WTC11 (cell line): ENCODE data around the gene SLC9A3. TPM values are rescaled to one million over a fixed set of nuclear protein-coding genes. Genes with fewer than 3 reads are reported as not detected.

Experiments used
- ATAC-seq: fragments of 200-7000 bp; cut with Tn5 transposase; 2 replicates; pipeline ENCODE4 v1.10.0; 2021; ENCODE audit warnings: mild to moderate bottlenecking, moderate library complexity
- CTCF ChIA-PET: fragments of 300-600 bp; sonication (Branson Sonifier 250); formaldehyde crosslinking; loops from one replicate; lab custom pipeline; 2021; ENCODE audit warnings: antibody characterized with exemption; lab: Charles Lee
- POLR2A ChIA-PET: fragments of 350-600 bp; sonication (Branson Sonifier 250); formaldehyde crosslinking; loops from one replicate; lab custom pipeline; 2021; ENCODE audit warnings: antibody characterized with exemption; lab: Charles Lee
- DNase-seq: peaks from one replicate; pipeline ENCODE4 v3.0.0; 2021; ENCODE audit warnings: low spot score
- H3K27ac Mint-ChIP-seq: 2 replicates; pipeline ENCODE4 v1.8.0; 2021; ENCODE audit warnings: mixed read lengths
- H3K27me3 Mint-ChIP-seq: 2 replicates; pipeline ENCODE4 v1.8.0; 2021; ENCODE audit warnings: low read depth, mild to moderate bottlenecking, moderate library complexity, mixed read lengths
- H3K36me3 Mint-ChIP-seq: 2 replicates; pipeline ENCODE4 v1.8.0; 2021; ENCODE audit warnings: mixed read lengths
- H3K4me1 Mint-ChIP-seq: 2 replicates; pipeline ENCODE4 v1.8.0; 2022; ENCODE audit warnings: mixed read lengths
- H3K4me3 Mint-ChIP-seq: 2 replicates; pipeline ENCODE4 v1.8.0; 2021; ENCODE audit warnings: mild to moderate bottlenecking, moderate library complexity, mixed read lengths
- H3K9me3 Mint-ChIP-seq: 2 replicates; pipeline ENCODE4 v1.8.0; 2021; ENCODE audit warnings: mixed read lengths
- CREB1 ChIP-seq: sonication (generic); formaldehyde crosslinking; IDR thresholded peaks from 2 replicates; pipeline ENCODE4 v1.8.0; 2023; ENCODE audit warnings: mild to moderate bottlenecking, missing genetic modification reagents
- CREM ChIP-seq: sonication (generic); formaldehyde crosslinking; IDR thresholded peaks from 2 replicates; pipeline ENCODE4 v1.8.1; 2022; ENCODE audit warnings: mild to moderate bottlenecking, missing genetic modification reagents, moderate library complexity
- GABPB1 ChIP-seq: sonication (generic); formaldehyde crosslinking; IDR thresholded peaks from 2 replicates; pipeline ENCODE4 v1.8.1; 2023; ENCODE audit warnings: mild to moderate bottlenecking, missing genetic modification reagents
- IRF2 ChIP-seq: sonication (generic); formaldehyde crosslinking; IDR thresholded peaks from 2 replicates; pipeline ENCODE4 v1.8.0; 2022; ENCODE audit warnings: low read depth, missing genetic modification reagents, borderline replicate concordance
- JAZF1 ChIP-seq: fragments of 250-450 bp; sonication (Bioruptor Pico); IDR thresholded peaks from 2 replicates; pipeline ENCODE4 v1.9.0; 2021; ENCODE audit warnings: moderate library complexity, mild to moderate bottlenecking, inconsistent platforms
- MYBL2 ChIP-seq: sonication (generic); formaldehyde crosslinking; IDR thresholded peaks from 2 replicates; pipeline ENCODE4 v1.8.1; 2023; ENCODE audit warnings: mild to moderate bottlenecking, moderate library complexity, missing genetic modification reagents
- NFATC4 ChIP-seq: fragments of 250-450 bp; sonication (Bioruptor Pico); IDR thresholded peaks from 2 replicates; pipeline ENCODE4 v1.9.0; 2021; ENCODE audit warnings: mild to moderate bottlenecking
- RORB ChIP-seq: fragments of 250-450 bp; sonication (Bioruptor Pico); IDR thresholded peaks from 2 replicates; pipeline ENCODE4 v1.9.0; 2021; ENCODE audit warnings: mild to moderate bottlenecking
- ZNF317 ChIP-seq: sonication (generic); formaldehyde crosslinking; IDR thresholded peaks from 2 replicates; pipeline ENCODE4 v1.8.1; 2023; ENCODE audit warnings: low read depth, mild to moderate bottlenecking, moderate library complexity, missing genetic modification reagents, borderline replicate concordance
- ZNF396 ChIP-seq: fragments of 250-450 bp; sonication (Bioruptor Pico); IDR thresholded peaks from 2 replicates; pipeline ENCODE4 v1.8.0; 2021; ENCODE audit warnings: mild to moderate bottlenecking, moderate library complexity, borderline replicate concordance
- total RNA-seq: library from RNA; stranded (reverse); gene quantifications from 3 replicates; pipeline ENCODE4 v1.2.3, GENCODE V29; 2021
- TF ChIP-seq, protein P1 (sequence below): fragments of 250-450 bp; sonication (Bioruptor Pico); IDR thresholded peaks from 2 replicates; pipeline ENCODE4 v1.9.0; 2021; ENCODE audit warnings: moderate library complexity, mild to moderate bottlenecking, inconsistent platforms, borderline replicate concordance
- TF ChIP-seq, protein P2 (sequence below): fragments of 250-450 bp; sonication (Bioruptor Pico); IDR thresholded peaks from 2 replicates; pipeline ENCODE4 v1.8.0; 2021; ENCODE audit warnings: mild to moderate bottlenecking
- TF ChIP-seq, protein P3 (sequence below): sonication (generic); formaldehyde crosslinking; IDR thresholded peaks from 2 replicates; pipeline ENCODE4 v1.8.1; 2023; ENCODE audit warnings: mild to moderate bottlenecking, missing genetic modification reagents
- TF ChIP-seq, protein P4 (sequence below): sonication (generic); formaldehyde crosslinking; IDR thresholded peaks from 2 replicates; pipeline ENCODE4 v1.8.0; 2023; ENCODE audit warnings: mild to moderate bottlenecking, missing genetic modification reagents
- TF ChIP-seq, protein P5 (sequence below): sonication (generic); formaldehyde crosslinking; IDR thresholded peaks from 2 replicates; pipeline ENCODE4 v1.8.0; 2022; ENCODE audit warnings: mild to moderate bottlenecking, missing genetic modification reagents
- TF ChIP-seq, protein P6 (sequence below): sonication (generic); formaldehyde crosslinking; IDR thresholded peaks from 2 replicates; pipeline ENCODE4 v1.8.1; 2023; ENCODE audit warnings: mild to moderate bottlenecking, missing genetic modification reagents
- TF ChIP-seq, protein P7 (sequence below): sonication (generic); formaldehyde crosslinking; IDR thresholded peaks from 2 replicates; pipeline ENCODE4 v1.8.1; 2022; ENCODE audit warnings: missing genetic modification reagents, borderline replicate concordance
- TF ChIP-seq, protein P8 (sequence below): sonication (generic); formaldehyde crosslinking; IDR thresholded peaks from 2 replicates; pipeline ENCODE4 v1.8.1; 2022; ENCODE audit warnings: low read depth, mild to moderate bottlenecking, moderate library complexity, missing genetic modification reagents, borderline replicate concordance

SLC9A3 gene
- total RNA-seq, 1 experiment from 2014 or later: 1.6 TPM

DNA sequence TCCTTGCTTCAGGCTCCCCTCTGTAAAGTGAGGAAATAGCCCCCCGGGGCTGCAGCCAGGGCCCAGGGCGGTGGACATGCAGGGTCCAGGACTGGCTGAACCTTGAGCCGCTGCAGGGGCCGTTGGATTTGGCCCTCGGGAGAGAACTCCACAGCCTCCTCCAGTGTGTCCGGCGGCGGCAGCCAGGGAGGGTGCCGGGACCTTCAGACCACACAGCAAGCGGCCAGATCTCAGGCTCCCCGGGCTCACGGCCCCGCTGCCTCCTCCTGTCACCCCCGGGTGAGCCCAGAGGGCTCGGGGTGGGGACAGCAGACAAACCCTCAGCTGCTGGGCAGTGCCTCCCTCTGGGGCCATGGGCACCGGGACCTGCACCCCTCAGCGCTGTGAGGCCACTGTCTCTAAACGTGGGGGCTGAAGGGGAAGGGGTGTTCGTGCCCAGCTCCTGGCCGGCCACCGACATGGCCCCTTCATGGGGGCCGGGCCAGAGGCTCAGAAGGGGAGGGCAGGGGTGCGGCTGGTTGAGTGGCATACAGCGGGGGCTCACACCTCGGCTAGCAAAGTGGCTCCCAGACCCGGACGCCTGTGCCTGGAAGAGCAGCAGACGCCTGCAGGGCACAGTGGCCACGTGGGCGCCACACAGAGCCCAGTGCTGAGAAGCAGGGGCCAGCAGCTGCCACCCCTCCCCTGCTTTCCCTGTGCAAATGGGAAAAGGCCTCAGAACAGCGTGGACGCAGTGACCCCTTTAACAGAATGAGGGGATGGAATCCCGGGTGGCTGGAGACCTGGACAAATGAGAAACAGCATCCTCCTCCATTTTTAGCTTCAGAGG is 19.7 kb downstream of the SLC9A3 start:
- TF ChIP-seq IRF2: no peak
- TF ChIP-seq NFATC4 (CRISPR knock-in tag): no peak
- TF ChIP-seq, protein P1, sequence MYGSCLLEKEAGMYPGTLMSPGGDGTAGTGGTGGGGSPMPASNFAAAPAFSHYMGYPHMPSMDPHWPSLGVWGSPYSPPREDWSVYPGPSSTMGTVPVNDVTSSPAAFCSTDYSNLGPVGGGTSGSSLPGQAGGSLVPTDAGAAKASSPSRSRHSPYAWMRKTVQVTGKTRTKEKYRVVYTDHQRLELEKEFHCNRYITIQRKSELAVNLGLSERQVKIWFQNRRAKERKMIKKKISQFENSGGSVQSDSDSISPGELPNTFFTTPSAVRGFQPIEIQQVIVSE (CRISPR knock-in tag): no peak
- no peak for TF ChIP-seq CREB1
- TF ChIP-seq RORB (CRISPR knock-in tag): no peak
- TF ChIP-seq, protein P2, sequence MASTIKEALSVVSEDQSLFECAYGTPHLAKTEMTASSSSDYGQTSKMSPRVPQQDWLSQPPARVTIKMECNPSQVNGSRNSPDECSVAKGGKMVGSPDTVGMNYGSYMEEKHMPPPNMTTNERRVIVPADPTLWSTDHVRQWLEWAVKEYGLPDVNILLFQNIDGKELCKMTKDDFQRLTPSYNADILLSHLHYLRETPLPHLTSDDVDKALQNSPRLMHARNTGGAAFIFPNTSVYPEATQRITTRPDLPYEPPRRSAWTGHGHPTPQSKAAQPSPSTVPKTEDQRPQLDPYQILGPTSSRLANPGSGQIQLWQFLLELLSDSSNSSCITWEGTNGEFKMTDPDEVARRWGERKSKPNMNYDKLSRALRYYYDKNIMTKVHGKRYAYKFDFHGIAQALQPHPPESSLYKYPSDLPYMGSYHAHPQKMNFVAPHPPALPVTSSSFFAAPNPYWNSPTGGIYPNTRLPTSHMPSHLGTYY: no peak
- TF ChIP-seq GABPB1 (CRISPR knock-in tag): no peak
- no peak for TF ChIP-seq MYBL2 (CRISPR knock-in tag)
- TF ChIP-seq, protein P3, sequence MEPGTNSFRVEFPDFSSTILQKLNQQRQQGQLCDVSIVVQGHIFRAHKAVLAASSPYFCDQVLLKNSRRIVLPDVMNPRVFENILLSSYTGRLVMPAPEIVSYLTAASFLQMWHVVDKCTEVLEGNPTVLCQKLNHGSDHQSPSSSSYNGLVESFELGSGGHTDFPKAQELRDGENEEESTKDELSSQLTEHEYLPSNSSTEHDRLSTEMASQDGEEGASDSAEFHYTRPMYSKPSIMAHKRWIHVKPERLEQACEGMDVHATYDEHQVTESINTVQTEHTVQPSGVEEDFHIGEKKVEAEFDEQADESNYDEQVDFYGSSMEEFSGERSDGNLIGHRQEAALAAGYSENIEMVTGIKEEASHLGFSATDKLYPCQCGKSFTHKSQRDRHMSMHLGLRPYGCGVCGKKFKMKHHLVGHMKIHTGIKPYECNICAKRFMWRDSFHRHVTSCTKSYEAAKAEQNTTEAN (CRISPR knock-in tag): no peak
- TF ChIP-seq, protein P4, sequence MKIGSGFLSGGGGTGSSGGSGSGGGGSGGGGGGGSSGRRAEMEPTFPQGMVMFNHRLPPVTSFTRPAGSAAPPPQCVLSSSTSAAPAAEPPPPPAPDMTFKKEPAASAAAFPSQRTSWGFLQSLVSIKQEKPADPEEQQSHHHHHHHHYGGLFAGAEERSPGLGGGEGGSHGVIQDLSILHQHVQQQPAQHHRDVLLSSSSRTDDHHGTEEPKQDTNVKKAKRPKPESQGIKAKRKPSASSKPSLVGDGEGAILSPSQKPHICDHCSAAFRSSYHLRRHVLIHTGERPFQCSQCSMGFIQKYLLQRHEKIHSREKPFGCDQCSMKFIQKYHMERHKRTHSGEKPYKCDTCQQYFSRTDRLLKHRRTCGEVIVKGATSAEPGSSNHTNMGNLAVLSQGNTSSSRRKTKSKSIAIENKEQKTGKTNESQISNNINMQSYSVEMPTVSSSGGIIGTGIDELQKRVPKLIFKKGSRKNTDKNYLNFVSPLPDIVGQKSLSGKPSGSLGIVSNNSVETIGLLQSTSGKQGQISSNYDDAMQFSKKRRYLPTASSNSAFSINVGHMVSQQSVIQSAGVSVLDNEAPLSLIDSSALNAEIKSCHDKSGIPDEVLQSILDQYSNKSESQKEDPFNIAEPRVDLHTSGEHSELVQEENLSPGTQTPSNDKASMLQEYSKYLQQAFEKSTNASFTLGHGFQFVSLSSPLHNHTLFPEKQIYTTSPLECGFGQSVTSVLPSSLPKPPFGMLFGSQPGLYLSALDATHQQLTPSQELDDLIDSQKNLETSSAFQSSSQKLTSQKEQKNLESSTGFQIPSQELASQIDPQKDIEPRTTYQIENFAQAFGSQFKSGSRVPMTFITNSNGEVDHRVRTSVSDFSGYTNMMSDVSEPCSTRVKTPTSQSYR (CRISPR knock-in tag): no peak
- TF ChIP-seq, protein P5, sequence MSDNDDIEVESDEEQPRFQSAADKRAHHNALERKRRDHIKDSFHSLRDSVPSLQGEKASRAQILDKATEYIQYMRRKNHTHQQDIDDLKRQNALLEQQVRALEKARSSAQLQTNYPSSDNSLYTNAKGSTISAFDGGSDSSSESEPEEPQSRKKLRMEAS (CRISPR knock-in tag): no peak
- TF ChIP-seq, protein P6, sequence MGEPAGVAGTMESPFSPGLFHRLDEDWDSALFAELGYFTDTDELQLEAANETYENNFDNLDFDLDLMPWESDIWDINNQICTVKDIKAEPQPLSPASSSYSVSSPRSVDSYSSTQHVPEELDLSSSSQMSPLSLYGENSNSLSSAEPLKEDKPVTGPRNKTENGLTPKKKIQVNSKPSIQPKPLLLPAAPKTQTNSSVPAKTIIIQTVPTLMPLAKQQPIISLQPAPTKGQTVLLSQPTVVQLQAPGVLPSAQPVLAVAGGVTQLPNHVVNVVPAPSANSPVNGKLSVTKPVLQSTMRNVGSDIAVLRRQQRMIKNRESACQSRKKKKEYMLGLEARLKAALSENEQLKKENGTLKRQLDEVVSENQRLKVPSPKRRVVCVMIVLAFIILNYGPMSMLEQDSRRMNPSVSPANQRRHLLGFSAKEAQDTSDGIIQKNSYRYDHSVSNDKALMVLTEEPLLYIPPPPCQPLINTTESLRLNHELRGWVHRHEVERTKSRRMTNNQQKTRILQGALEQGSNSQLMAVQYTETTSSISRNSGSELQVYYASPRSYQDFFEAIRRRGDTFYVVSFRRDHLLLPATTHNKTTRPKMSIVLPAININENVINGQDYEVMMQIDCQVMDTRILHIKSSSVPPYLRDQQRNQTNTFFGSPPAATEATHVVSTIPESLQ (CRISPR knock-in tag): no peak
- no peak for TF ChIP-seq CREM (CRISPR knock-in tag)
- TF ChIP-seq JAZF1: no peak
- TF ChIP-seq, protein P7, sequence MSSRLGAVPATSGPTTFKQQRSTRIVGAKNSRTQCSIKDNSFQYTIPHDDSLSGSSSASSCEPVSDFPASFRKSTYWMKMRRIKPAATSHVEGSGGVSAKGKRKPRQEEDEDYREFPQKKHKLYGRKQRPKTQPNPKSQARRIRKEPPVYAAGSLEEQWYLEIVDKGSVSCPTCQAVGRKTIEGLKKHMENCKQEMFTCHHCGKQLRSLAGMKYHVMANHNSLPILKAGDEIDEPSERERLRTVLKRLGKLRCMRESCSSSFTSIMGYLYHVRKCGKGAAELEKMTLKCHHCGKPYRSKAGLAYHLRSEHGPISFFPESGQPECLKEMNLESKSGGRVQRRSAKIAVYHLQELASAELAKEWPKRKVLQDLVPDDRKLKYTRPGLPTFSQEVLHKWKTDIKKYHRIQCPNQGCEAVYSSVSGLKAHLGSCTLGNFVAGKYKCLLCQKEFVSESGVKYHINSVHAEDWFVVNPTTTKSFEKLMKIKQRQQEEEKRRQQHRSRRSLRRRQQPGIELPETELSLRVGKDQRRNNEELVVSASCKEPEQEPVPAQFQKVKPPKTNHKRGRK (CRISPR knock-in tag): no peak
- no peak for TF ChIP-seq ZNF396
- TF ChIP-seq, protein P8, sequence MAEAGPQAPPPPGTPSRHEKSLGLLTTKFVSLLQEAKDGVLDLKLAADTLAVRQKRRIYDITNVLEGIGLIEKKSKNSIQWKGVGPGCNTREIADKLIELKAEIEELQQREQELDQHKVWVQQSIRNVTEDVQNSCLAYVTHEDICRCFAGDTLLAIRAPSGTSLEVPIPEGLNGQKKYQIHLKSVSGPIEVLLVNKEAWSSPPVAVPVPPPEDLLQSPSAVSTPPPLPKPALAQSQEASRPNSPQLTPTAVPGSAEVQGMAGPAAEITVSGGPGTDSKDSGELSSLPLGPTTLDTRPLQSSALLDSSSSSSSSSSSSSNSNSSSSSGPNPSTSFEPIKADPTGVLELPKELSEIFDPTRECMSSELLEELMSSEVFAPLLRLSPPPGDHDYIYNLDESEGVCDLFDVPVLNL: no peak
- TF ChIP-seq ZNF317 (CRISPR knock-in tag): no peak
- Mint-ChIP-seq H3K36me3 (no peaks in the 10 kb centered on the region), H3K27ac (no peak overlapping the region), H3K4me1 (peaks cover 2% of the 10 kb centered on the region; the same call in 1 of the 2 replicates), H3K9me3 (no peaks in the 10 kb centered on the region), H3K27me3 (peaks cover 84% of the 10 kb centered on the region), H3K4me3 (no peak overlapping the region)
- DNase-seq: no peak
- no peak for ATAC-seq
- CTCF ChIA-PET: interaction anchor here (1.0 to 1.2 kb wide), 2 partner anchors 14 kb away, joined by 4 read pairs; no protein-coding TSS in a partner anchor
- POLR2A ChIA-PET: no interaction called here
